ENCODE measurements around the gene NGEF.
"Not testable (repeated sequence)": the region's sequence is repeated elsewhere in the genome, so short reads cannot be mapped to it uniquely, and the experiment has no call there.

Gene NGEF

DNA sequence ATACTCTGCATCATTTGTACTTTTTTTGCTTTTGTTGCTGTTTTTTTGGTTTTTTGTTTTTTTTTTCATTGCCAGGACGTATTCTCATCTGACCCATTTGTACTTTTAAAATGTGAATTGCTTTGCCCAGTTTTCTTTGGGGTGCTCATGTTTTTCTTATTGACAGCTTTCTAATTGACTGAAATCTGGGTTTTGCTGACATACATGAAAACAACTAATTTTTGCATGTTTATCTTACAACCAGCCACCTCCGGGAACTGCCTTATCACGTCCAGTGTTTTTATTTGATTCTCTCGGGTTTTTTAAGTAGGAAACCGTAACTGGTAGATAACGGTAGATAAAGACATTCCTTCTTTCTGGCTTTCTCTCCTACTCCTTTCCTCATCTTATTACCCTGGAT lies 104.4 kb downstream of the NGEF start:
- no peak for FAIRE-seq
- TF ChIP-seq, protein P1, sequence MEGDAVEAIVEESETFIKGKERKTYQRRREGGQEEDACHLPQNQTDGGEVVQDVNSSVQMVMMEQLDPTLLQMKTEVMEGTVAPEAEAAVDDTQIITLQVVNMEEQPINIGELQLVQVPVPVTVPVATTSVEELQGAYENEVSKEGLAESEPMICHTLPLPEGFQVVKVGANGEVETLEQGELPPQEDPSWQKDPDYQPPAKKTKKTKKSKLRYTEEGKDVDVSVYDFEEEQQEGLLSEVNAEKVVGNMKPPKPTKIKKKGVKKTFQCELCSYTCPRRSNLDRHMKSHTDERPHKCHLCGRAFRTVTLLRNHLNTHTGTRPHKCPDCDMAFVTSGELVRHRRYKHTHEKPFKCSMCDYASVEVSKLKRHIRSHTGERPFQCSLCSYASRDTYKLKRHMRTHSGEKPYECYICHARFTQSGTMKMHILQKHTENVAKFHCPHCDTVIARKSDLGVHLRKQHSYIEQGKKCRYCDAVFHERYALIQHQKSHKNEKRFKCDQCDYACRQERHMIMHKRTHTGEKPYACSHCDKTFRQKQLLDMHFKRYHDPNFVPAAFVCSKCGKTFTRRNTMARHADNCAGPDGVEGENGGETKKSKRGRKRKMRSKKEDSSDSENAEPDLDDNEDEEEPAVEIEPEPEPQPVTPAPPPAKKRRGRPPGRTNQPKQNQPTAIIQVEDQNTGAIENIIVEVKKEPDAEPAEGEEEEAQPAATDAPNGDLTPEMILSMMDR (IDR thresholded peaks at IDR 0.05; ENCODE audit: insufficient read depth, missing control alignments): no peak
- DNase-seq (ENCODE audit: insufficient read length, low spot score): no peak

DNA sequence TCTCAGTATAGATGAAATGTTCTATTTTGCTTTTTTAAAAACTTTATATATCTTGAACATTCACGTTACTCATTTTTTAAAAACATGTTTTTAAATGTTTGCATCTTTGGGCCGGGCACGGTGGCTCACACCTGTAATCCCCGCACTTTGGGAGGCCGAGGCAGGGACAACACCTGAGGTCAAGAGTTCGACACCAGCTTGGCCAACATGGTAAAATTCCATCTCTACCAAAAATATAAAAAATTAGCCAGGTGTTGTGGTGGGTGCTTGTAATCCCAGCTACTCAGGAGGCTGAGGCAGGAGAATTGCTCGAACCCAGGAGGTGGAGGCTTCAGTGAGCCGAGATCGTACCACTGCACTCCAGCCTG lies 105.4 kb downstream of the NGEF start:
- not testable (repeated sequence) for DNase-seq (ENCODE audit: insufficient read length, low spot score); FAIRE-seq

DNA sequence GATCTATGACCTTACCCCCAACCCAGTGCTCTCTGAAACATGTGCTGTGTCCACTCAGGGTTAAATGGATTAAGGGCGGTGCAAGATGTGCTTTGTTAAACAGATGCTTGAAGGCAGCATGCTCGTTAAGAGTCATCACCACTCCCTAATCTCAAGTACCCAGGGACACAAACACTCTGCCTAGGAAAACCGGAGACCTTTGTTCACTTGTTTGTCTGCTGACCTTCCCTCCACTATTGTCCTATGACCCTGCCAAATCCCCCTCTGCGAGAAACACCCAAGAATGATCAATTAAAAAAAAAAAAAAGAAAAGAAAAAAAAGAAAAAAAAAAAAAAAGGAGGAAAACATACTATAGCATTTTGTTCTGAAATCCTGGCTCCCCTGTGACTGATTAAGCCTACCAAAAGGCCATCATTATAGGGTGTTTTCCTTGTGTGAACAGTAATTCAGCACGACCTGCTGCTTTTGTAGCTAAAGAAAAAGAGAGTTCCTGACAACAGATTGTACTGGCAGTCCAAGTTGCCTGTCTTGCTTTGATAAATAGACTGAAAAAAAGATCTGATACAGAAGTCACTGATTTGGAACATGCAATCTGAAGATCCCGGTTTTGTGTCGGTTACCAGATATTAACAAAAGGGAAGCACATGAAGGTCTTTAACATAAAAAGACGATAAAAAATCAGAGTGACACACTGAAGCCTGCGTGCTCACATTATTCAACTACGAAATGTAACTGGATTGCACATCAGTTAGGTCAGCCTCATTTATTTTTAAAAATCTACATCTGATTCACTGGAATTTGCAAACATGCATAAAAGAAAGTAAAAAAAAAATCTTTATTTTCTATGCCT lies 106.0 kb downstream of the NGEF start:
- DNase-seq (ENCODE audit: insufficient read length, low spot score); FAIRE-seq: not testable (repeated sequence)

DNA sequence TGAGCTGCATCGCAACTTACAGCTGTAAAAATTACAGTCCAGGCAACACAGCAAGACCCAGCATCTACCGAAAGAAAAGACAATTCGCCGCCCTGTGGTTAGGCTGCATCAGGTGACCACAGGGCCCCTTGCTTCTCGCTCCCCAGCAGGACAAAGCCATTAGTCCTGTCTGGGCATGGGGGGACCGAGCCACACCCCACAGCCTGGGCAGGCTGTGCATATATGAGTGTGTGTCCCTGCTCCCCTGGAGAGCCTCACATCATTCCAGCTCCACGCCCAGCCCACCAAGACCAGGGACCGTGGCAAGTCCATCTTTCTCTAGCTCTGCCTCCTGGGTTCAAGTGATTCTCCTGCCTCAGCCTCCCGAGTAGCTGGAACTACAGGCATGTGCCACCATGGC lies 109.1 kb downstream of the NGEF start:
- FAIRE-seq (no peak), DNase-seq (ENCODE audit: insufficient read length, low spot score) (no peak)
- TF ChIP-seq, protein P1 (IDR thresholded peaks at IDR 0.05; ENCODE audit: insufficient read depth, missing control alignments): no peak

DNA sequence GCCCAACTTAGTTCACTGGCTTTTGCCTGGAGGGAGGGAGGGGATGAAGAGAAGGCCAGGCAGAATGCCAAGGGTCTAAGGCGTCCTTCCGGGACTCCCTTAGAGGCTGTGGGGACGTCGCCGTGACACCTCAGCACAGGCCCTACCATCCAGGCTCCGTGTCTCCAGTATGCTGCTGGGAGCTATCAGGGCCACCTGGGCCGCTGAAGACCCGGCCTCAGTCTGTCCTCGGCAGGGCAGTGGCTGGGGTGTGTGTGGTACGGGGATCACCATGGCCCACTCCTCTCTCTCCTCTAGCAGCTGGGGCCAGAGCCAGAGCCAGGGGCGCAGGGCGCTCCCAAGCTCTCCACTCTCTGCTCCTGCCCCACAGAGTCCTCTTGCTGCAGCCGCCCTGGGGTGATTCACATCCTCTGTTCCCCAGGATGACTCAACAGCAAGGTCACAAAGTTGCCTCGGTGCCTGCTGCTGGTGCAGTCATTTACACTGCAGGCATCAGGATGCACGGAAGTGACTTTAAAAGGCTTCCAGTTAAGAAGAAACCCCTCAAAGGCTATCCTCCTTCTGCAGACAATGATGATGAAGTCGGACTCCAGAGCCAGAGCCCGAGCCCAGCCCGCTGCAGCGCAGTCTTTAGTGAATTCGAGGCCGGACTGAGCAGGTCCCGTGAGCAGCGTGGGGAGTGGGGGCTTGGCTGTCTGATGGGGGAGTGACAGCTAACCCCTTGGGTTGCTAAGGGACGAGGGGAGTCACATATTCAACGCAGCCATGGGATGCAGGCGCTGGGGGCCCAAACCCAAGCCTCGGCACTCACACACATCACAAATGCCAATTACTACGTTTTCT lies 111.1 kb downstream of the NGEF start:
- no peak for DNase-seq (ENCODE audit: insufficient read length, low spot score)
- FAIRE-seq: no peak
- TF ChIP-seq, protein P1 (IDR thresholded peaks at IDR 0.05; ENCODE audit: insufficient read depth, missing control alignments): no peak

DNA sequence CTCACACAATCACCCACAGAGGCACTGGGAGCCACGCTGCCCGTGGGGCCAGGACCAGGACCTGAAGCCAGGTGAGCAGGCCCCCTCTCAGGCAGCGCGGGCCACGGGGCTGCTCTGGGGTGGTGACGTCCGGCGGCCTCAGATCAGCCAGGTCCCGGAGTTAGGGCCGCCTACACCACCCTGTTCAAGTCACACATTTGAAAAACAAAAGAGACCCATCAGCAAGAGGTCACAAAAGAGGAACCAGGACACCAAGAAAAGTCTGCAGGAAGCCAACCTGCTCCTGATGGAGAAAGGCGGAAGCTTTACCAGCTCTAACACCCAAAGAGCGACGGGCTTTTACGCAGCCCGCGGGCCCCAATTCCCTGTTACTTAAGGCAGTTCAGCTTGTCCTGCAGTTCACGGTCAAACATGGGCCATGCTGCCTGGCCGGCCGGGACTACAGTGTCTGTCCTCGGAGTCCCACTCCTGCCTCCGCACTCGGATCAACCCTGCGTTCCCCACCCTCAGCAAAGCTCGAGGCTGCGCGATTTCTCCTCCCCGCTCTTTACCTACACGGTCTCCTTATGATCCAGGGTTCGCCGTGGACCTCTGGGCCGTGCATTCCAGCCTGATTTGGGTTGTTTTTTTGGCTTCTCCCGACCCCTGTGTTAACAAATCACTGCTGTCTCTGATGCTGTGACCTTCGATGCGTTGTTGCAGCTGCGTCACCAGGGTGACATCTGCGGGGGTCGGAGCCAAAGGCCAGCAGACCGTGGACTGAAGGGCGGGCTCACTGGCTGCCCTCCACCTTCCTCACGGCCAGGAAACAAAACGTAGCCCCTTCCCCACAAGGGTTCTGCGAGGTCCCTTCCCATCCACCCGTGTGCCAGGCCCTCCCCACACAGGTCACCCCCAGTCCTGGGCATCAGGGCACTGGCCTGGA lies 112.0 kb downstream of the NGEF start:
- no peak for DNase-seq (ENCODE audit: insufficient read length, low spot score)
- FAIRE-seq: no peak
- TF ChIP-seq, protein P1 (IDR thresholded peaks at IDR 0.05; ENCODE audit: insufficient read depth, missing control alignments): no peak

DNA sequence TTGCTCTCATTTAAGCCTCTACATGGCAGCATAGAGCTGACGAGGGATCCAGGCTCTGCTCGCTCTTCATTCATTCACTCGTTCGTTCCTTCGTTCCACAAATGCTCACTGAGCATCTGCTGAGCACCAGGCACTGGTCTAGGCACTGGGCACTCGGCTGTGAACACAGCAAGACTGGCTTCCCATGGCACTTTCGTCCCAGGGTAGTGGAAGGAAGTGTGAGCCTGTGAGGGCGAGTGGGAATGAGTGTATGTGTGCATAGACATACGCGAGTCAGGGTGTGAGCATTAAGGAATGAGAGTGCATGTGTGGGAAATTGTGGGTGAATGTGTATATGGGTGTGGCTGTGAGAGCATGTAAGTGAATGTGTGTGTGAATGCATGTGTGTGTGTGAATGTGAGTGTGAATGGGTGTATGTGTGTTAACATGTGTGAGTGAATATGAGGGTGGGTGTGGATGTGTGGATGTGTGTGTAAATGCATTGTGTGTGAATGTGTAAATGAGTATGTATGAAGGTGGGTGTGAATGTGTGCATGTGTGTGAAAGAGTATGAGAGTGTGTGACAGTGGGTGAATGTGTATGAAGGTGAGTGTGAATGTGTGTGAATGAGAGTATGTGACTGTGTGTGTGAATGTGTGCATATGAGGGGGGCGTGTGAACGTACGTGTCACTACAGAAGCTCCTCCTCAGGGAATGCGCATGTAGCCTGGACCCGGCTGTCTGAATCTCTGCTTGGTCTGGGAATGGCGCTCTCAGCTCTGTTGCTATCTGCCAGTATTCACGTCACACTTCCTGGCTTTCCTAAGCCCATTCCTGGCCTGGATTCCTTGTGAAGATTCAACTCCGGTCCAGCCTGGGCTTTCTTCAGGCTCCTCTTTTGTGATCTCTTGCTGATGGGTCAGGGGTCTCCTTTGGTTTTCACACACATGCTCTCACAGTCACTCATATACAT lies 114.2 kb downstream of the NGEF start:
- no peak for FAIRE-seq
- TF ChIP-seq, protein P1 (IDR thresholded peaks at IDR 0.05; ENCODE audit: insufficient read depth, missing control alignments): no peak
- no peak for DNase-seq (ENCODE audit: insufficient read length, low spot score)

All from D721Med (cell line).